ENCODE data around the gene MROH9. TPM values are rescaled to one million over a fixed set of nuclear protein-coding genes. Genes with fewer than 3 reads are reported as not detected.
"Not testable (repeated sequence)": the region's sequence is repeated elsewhere in the genome, so short reads cannot be mapped to it uniquely, and the experiment has no call there.

MROH9 gene
- total RNA-seq, 1 donor from 2014 or later, result not detected

DNA sequence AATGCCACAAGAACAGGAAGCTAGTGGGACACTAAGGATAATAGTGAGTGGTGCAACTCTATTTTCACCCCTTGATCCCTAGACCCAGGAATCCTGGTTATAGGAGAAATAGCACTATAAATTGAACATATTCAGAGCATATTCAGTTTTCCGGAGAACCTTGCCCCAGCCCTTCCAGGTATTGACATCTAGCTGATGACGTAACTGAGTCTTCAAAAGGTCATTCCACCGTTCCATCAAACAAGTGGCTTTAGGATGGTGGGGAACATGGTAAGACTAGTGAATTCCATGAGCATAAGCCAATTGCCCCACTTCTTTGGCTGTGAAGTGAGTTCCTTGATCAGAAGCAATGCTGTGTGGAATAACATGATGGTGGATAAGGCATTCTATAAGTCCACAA, 2.9 kb downstream of the MROH9 start:
- Mint-ChIP-seq H3K27me3 (ENCODE audit: low read depth) (no peaks in the 10 kb centered on the region), H3K9me3 (peaks cover 14% of the 10 kb centered on the region)
- TF ChIP-seq, protein P1, sequence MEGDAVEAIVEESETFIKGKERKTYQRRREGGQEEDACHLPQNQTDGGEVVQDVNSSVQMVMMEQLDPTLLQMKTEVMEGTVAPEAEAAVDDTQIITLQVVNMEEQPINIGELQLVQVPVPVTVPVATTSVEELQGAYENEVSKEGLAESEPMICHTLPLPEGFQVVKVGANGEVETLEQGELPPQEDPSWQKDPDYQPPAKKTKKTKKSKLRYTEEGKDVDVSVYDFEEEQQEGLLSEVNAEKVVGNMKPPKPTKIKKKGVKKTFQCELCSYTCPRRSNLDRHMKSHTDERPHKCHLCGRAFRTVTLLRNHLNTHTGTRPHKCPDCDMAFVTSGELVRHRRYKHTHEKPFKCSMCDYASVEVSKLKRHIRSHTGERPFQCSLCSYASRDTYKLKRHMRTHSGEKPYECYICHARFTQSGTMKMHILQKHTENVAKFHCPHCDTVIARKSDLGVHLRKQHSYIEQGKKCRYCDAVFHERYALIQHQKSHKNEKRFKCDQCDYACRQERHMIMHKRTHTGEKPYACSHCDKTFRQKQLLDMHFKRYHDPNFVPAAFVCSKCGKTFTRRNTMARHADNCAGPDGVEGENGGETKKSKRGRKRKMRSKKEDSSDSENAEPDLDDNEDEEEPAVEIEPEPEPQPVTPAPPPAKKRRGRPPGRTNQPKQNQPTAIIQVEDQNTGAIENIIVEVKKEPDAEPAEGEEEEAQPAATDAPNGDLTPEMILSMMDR (IDR thresholded peaks at IDR 0.05; ENCODE audit: unreplicated experiment), result no peak

DNA sequence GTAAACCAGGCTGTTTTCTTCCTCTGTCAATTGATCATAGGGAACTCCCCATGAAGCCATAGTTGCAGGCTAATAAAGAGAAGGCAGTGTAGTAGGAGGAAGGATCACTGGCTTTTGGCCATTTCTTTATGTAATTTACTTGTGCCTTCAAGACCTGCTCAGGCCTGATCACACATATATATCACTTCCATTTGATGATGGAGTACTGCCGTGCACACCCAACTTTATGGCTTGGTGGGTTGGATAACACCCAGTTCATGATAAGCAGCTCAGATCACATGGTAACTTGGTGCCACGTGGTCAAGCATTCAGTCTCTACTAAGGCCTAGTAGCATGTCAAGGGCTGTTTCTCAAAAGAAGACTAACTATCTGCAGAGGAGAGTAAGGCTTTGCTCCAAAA, 4.1 kb downstream of the MROH9 start:
- H3K4me1 Mint-ChIP-seq, result no peaks in the 10 kb centered on the region
- TF ChIP-seq, protein P1 (IDR thresholded peaks at IDR 0.05; ENCODE audit: unreplicated experiment), result no peak
- no peaks in the 10 kb centered on the region for H3K36me3 Mint-ChIP-seq
- no peak overlapping the region for H3K4me3 Mint-ChIP-seq
- no peak overlapping the region for H3K27ac Mint-ChIP-seq
- no peaks in the 10 kb centered on the region for H3K27me3 Mint-ChIP-seq (ENCODE audit: low read depth)
- peaks cover 14% of the 10 kb centered on the region for H3K9me3 Mint-ChIP-seq
- DNase-seq (ENCODE audit: low spot score in 2 of 2, unreplicated experiment in 2 of 2), result no peak

More for the DNA sequence above, 2.9 kb downstream of the MROH9 start:
- Mint-ChIP-seq H3K4me3 (no peak overlapping the region), H3K36me3 (no peaks in the 10 kb centered on the region), H3K4me1 (no peaks in the 10 kb centered on the region), H3K27ac (no peak overlapping the region)
- no peak for DNase-seq (ENCODE audit: low spot score in 2 of 2, unreplicated experiment in 2 of 2)

DNA sequence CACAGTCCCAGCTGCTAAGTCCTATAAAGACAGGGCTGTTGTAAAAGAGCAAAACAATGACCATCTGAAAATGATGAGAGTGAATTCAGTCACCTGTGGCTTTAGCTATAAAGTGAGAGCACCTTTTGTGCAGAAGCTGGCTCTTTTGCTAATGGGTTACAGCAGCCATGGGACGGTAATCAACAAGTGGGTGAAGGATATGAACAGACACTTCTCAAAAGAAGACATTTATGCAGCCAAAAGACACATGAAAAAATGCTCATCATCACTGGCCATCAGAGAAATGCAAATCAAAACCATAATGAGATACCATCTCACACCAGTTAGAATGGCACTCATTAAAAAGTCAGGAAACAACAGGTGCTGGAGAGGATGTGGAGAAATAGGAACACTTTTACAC, 16.4 kb downstream of the MROH9 start:
- not testable (repeated sequence) for H3K4me1 Mint-ChIP-seq; H3K27ac Mint-ChIP-seq; H3K9me3 Mint-ChIP-seq; DNase-seq (ENCODE audit: low spot score in 2 of 2, unreplicated experiment in 2 of 2); H3K36me3 Mint-ChIP-seq; H3K4me3 Mint-ChIP-seq
- H3K27me3 Mint-ChIP-seq (ENCODE audit: low read depth), result peaks cover 41% of the 10 kb centered on the region

DNA sequence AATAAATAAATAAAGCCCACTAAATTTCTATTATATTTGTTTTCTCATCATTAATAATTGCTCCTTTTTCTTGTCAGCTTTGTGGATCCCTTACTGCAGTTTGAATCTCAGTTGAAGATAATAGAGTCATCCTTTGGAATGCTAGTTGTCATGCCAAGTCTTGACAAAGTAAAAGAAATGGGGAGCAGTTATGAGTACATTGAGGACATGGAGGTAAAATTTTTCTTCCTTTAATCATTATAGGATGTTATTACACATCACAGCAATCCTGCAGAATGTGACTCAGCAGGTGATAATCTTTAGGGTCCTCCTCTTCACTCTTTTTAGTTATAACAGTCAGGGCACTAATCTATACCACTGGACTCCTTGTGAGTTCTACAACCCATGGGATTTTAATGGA, 24.1 kb downstream of the MROH9 start:
- TF ChIP-seq, protein P1 (IDR thresholded peaks at IDR 0.05; ENCODE audit: unreplicated experiment), result no peak
- peaks cover 5% of the 10 kb centered on the region for H3K9me3 Mint-ChIP-seq
- no peak for DNase-seq (ENCODE audit: low spot score in 2 of 2, unreplicated experiment in 2 of 2)
- H3K27ac Mint-ChIP-seq, result no peak overlapping the region
- H3K27me3 Mint-ChIP-seq (ENCODE audit: low read depth), result peaks cover 31% of the 10 kb centered on the region
- no peaks in the 10 kb centered on the region for H3K4me1 Mint-ChIP-seq
- H3K36me3 Mint-ChIP-seq, result no peaks in the 10 kb centered on the region
- no peak overlapping the region for H3K4me3 Mint-ChIP-seq

DNA sequence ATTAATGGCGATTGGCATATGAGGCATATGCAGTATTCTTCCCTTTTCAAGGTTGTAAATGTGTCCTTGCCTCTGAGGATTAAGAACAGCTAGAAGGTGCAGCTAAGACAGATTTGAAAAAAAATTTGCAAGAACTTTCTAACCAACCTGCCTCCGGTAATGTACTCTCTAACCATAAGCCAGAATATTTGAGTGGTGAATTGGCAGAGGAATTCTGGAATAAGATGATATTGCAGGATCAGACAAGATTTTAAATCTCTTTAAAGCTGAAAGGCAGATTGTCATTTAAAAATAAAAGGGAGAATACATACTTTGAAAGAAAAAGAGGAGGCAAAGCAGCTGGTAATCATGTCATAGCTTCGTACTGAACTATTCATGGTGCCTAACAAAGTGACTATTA, 29.2 kb downstream of the MROH9 start:
- no peaks in the 10 kb centered on the region for H3K4me1 Mint-ChIP-seq
- no peaks in the 10 kb centered on the region for H3K36me3 Mint-ChIP-seq
- TF ChIP-seq, protein P1 (IDR thresholded peaks at IDR 0.05; ENCODE audit: unreplicated experiment), result no peak
- no peak overlapping the region for H3K4me3 Mint-ChIP-seq
- no peak overlapping the region for H3K27ac Mint-ChIP-seq
- peaks cover 41% of the 10 kb centered on the region for H3K27me3 Mint-ChIP-seq (ENCODE audit: low read depth)
- peaks cover 5% of the 10 kb centered on the region for H3K9me3 Mint-ChIP-seq
- DNase-seq (ENCODE audit: low spot score in 2 of 2, unreplicated experiment in 2 of 2), result no peak

DNA sequence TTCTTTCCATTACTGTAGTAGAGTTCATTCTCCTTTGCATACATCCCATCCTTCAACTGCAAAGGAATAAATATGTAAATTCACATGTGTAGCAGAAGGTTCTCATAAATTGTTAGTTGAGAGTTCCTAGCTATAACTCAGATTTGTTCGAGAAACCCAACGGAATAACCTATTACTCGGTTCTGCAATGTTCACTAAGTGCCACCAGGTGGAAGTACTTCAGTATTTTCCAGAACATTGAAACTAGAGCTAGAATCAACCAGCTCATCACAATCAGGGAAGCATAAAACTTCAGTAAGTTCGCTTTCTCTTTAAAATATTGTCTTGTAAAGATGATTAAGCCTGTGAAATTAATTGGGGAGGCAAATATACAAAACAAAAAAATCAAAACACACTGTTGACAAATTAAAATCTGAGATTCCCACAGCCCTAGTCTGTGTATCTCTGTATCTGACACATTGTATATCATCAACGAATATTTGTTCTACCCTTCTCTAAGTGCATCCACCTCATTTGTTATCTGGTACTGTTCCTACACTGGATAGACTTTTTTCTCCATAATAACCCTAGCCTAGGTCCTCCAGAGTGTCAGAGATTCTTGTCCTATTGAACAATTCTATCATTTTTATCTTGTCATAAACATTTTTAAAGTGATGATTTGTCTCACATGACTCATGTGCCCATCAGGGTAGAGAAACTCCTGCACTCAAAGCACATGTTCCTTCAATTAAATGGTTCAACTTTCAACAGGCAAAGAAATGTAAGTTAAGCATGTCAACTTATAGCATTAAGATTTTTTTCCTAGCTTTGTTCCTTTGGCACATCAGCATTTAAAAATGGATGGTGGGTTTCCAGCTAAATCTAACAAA, 31.9 kb downstream of the MROH9 start:
- no peaks in the 10 kb centered on the region for H3K36me3 Mint-ChIP-seq
- peaks cover 5% of the 10 kb centered on the region for H3K9me3 Mint-ChIP-seq
- no peaks in the 10 kb centered on the region for H3K4me1 Mint-ChIP-seq
- no peak overlapping the region for H3K27ac Mint-ChIP-seq
- TF ChIP-seq, protein P1 (IDR thresholded peaks at IDR 0.05; ENCODE audit: unreplicated experiment), result peak; percentile 82
- peaks cover 32% of the 10 kb centered on the region for H3K27me3 Mint-ChIP-seq (ENCODE audit: low read depth)
- DNase-seq (ENCODE audit: low spot score in 2 of 2, unreplicated experiment in 2 of 2), result no peak
- H3K4me3 Mint-ChIP-seq, result no peak overlapping the region

Data from mesothelial cell of epicardium (in vitro differentiated cells).